IMR-90 (cell line): ENCODE measurements around the gene THSD7B. TPM values are rescaled to one million over a fixed set of nuclear protein-coding genes. Genes with fewer than 3 reads are reported as not detected.

Experiments used
- ATAC-seq: fragments of 200-7000 bp; cut with Tn5 transposase; 2 replicates; pipeline ENCODE4 v1.9.1; 2020; ENCODE audit warnings: low read depth, mild to moderate bottlenecking, moderate library complexity
- BruUV-seq: library from RNA; stranded (reverse); fragments of 400-500 nt; replicated peaks from 2 replicates; lab custom pipeline; 2021; lab: Mats Ljungman, UMichigan
- CTCF ChIA-PET: fragments of 300-600 bp; formaldehyde crosslinking; extraction: SDS; loops from one replicate; lab custom pipeline; 2021; ENCODE audit warnings: antibody characterized with exemption; lab: Yijun Ruan, JAX
- POLR2A ChIA-PET: fragments of 300-600 bp; sonication (Branson Sonifier 250); formaldehyde crosslinking; loops from one replicate; lab custom pipeline; 2022; ENCODE audit warnings: antibody characterized with exemption; ENCODE audit not compliant: unreplicated experiment; lab: Charles Lee
- DNase-seq: peaks from one replicate; pipeline ENCODE4 v3.0.0; 2013
- H2AFZ ChIP-seq: replicated peaks from 2 replicates; pipeline ENCODE3; 2013; ENCODE audit warnings: low read length, mild to moderate bottlenecking; ENCODE audit not compliant: poor library complexity
- H2AK5ac ChIP-seq: 2 replicates; pipeline ENCODE4 v1.6.1; 2013; ENCODE audit warnings: low read depth, low read length, inconsistent platforms
- H2AK9ac ChIP-seq: replicated peaks from 2 replicates; pipeline ENCODE3; 2013; ENCODE audit warnings: mild to moderate bottlenecking, low read depth, low read length, moderate library complexity; ENCODE audit not compliant: poor library complexity
- H2BK120ac ChIP-seq: 2 replicates; pipeline ENCODE4 v1.6.1; 2013; ENCODE audit warnings: low read depth, low read length, inconsistent platforms
- H2BK15ac ChIP-seq: 3 replicates; pipeline ENCODE4 v1.6.1; 2013; ENCODE audit warnings: low read depth, low read length, inconsistent platforms
- H2BK20ac ChIP-seq: 2 replicates; pipeline ENCODE4 v1.6.1; 2013; ENCODE audit warnings: low read depth, mild to moderate bottlenecking, inconsistent platforms, low read length, moderate library complexity
- H2BK5ac ChIP-seq: 2 replicates; pipeline ENCODE4 v1.6.1; 2013; ENCODE audit warnings: mild to moderate bottlenecking, low read depth, low read length, inconsistent platforms; ENCODE audit not compliant: poor library complexity, severe bottlenecking
- H3K14ac ChIP-seq: replicated peaks from 2 replicates; pipeline ENCODE4 v1.6.1; 2013; ENCODE audit warnings: low read depth, low read length, inconsistent platforms
- H3K18ac ChIP-seq: 2 replicates; pipeline ENCODE4 v1.6.1; 2013; ENCODE audit warnings: low read depth, low read length, control low read depth
- H3K23ac ChIP-seq: 2 replicates; pipeline ENCODE4 v1.6.1; 2013; ENCODE audit warnings: low read depth, low read length, inconsistent platforms
- H3K27ac ChIP-seq: 2 replicates; pipeline ENCODE4 v1.5.1; 2013; ENCODE audit warnings: mild to moderate bottlenecking, control low read depth, low read length; ENCODE audit not compliant: insufficient read depth
- H3K27me3 ChIP-seq: 2 replicates; pipeline ENCODE4 v1.6.1; 2013; ENCODE audit warnings: low read length; ENCODE audit not compliant: control insufficient read depth, insufficient read depth
- H3K36me3 ChIP-seq: 2 replicates; pipeline ENCODE4 v1.6.1; 2013; ENCODE audit warnings: low read length, mixed read lengths; ENCODE audit not compliant: control insufficient read depth, insufficient read depth
- H3K4ac ChIP-seq: 2 replicates; pipeline ENCODE4 v1.6.1; 2013; ENCODE audit warnings: low read depth, low read length, inconsistent platforms
- H3K4me1 ChIP-seq: 2 replicates; pipeline ENCODE4 v1.6.1; 2013; ENCODE audit warnings: low read length, mixed read lengths; ENCODE audit not compliant: control insufficient read depth, insufficient read depth
- H3K4me2 ChIP-seq: 2 replicates; pipeline ENCODE4 v1.6.1; 2013; ENCODE audit warnings: low read depth, mild to moderate bottlenecking, control low read depth, low read length, moderate library complexity
- H3K4me3 ChIP-seq: 2 replicates; pipeline ENCODE4 v1.5.1; 2013; ENCODE audit warnings: low read depth, mild to moderate bottlenecking, control low read depth, low read length, moderate library complexity; ENCODE audit not compliant: insufficient read depth
- H3K56ac ChIP-seq: 2 replicates; pipeline ENCODE4 v1.6.1; 2013; ENCODE audit warnings: low read length, inconsistent platforms; ENCODE audit not compliant: insufficient read depth; ENCODE audit errors: extremely low read depth
- H3K79me1 ChIP-seq, 2 experiments: 2 replicates each; pipeline ENCODE4 v1.6.1; 2013; ENCODE audit warnings: low read length in 2 of 2, inconsistent platforms in 1 of 2, low read depth in 1 of 2
- H3K9ac ChIP-seq: 2 replicates; pipeline ENCODE4 v1.6.1; 2013; ENCODE audit warnings: low read depth, low read length, control low read depth
- H3K9me1 ChIP-seq: 2 replicates; pipeline ENCODE4 v1.6.1; 2013; ENCODE audit warnings: low read length, inconsistent platforms; ENCODE audit not compliant: insufficient read depth
- H3K9me3 ChIP-seq: 2 replicates; pipeline ENCODE4 v1.6.1; 2013; ENCODE audit warnings: low read length; ENCODE audit not compliant: control insufficient read depth, insufficient read depth
- H4K20me1 ChIP-seq: 2 replicates; pipeline ENCODE4 v1.6.1; 2013; ENCODE audit warnings: low read length, inconsistent platforms; ENCODE audit not compliant: insufficient read depth
- H4K5ac ChIP-seq: 2 replicates; pipeline ENCODE4 v1.6.1; 2013; ENCODE audit warnings: mild to moderate bottlenecking, low read depth, low read length, control low read depth
- H4K8ac ChIP-seq, 2 experiments: 2 replicates each; pipeline ENCODE4 v1.6.1; 2013; ENCODE audit warnings: low read depth in 2 of 2, low read length in 2 of 2, control low read depth in 1 of 2, inconsistent platforms in 1 of 2
- H4K91ac ChIP-seq: 2 replicates; pipeline ENCODE4 v1.6.1; 2013; ENCODE audit warnings: low read depth, low read length, inconsistent platforms; ENCODE audit not compliant: insufficient read depth
- CHD1 ChIP-seq: IDR thresholded peaks from 2 replicates; pipeline ENCODE4 v1.6.1; 2012; ENCODE audit warnings: low read depth, low read length, improper control_type of control experiment
- FOS ChIP-seq: fragments of 150-350 bp; IDR thresholded peaks from 2 replicates; pipeline ENCODE4 v1.6.1; 2016; ENCODE audit warnings: low read depth, low read length
- MAZ ChIP-seq: IDR thresholded peaks from 2 replicates; pipeline ENCODE4 v1.6.1; 2012; ENCODE audit warnings: low read depth, mild to moderate bottlenecking, low read length, improper control_type of control experiment, moderate library complexity, borderline replicate concordance
- NFE2L2 ChIP-seq: fragments of 150-350 bp; IDR thresholded peaks from 2 replicates; pipeline ENCODE4 v1.6.1; 2016; ENCODE audit warnings: low read depth, mild to moderate bottlenecking, low read length
- RFX5 ChIP-seq: IDR thresholded peaks from 2 replicates; pipeline ENCODE4 v1.8.0; 2012; ENCODE audit warnings: low read depth, mild to moderate bottlenecking, low read length, moderate library complexity
- SMC3 ChIP-seq: fragments of 150-350 bp; IDR thresholded peaks from 2 replicates; pipeline ENCODE4 v1.6.1; 2016; ENCODE audit warnings: low read depth, mild to moderate bottlenecking, antibody characterized with exemption, low read length, moderate library complexity
- WGBS, 2 experiments: methylation state at CpG; one replicate each; pipeline versions ENCODE4 v1.1.5 to v1.1.7; 2013; ENCODE audit warnings: missing lambda C conversion rate in 2 of 2; ENCODE audit not compliant: insufficient read length in 1 of 2; ENCODE audit errors: extremely low coverage in 2 of 2; 5-methylcytosine and 5-hydroxymethylcytosine counted together
- dilution Hi-C: fragments of 300-500 bp; cut with HindIII; formaldehyde crosslinking; loops from one replicate; pipeline ENCODE4 v1.14.3; 2018; ENCODE audit warnings: low sequenced_read_pairs; ENCODE audit not compliant: unreplicated experiment
- in situ Hi-C: fragments of 300-500 bp; cut with MboI; formaldehyde crosslinking; loops from 3 replicates; pipeline ENCODE4 v1.14.3; 2019; ENCODE audit warnings: low sequenced_read_pairs, inconsistent platforms, mixed read lengths
- intact Hi-C: fragments of 100-400 bp; cut with micrococcal nuclease; formaldehyde crosslinking; loops from 2 replicates; pipeline ENCODE4 v1.10.0; 2022
- polyA plus RNA-seq, 3 experiments: library from polyadenylated mRNA; depleted of rRNA; stranded (reverse); fragments of >200 nt; gene quantifications; 2 replicates each; pipeline ENCODE4 v1.2.3, GENCODE V29; 2012; ENCODE audit warnings: low replicate concordance in 1 of 3
- total RNA-seq: library from RNA; depleted of rRNA; stranded (reverse); fragments of >200 nt; gene quantifications from 2 replicates; pipeline ENCODE4 v1.2.3, GENCODE V29; 2012
- TF ChIP-seq, protein P1 (sequence below): conservative IDR thresholded peaks from 2 replicates; pipeline ENCODE4 v1.5.1; 2012; ENCODE audit warnings: mild to moderate bottlenecking, low read depth, low read length, improper control_type of control experiment
- TF ChIP-seq, protein P2 (sequence below): fragments of 150-350 bp; IDR thresholded peaks from 2 replicates; pipeline ENCODE4 v1.6.1; 2016; ENCODE audit warnings: low read depth, mild to moderate bottlenecking, low read length, moderate library complexity, borderline replicate concordance
- TF ChIP-seq, protein P3 (sequence below): fragments of 150-350 bp; IDR thresholded peaks from 2 replicates; pipeline ENCODE4 v1.6.1; 2017; ENCODE audit warnings: mild to moderate bottlenecking, antibody characterized with exemption, low read length, low read depth

Gene THSD7B
- total and polyA plus RNA-seq, 2 of the 4 experiments (the other 2 are of a cell fraction) = not detected

GRCh38 chr2:137644731-137645130, 879.4 kb downstream of the THSD7B start:
- no peak overlapping the region for H4K8ac ChIP-seq
- peaks cover 12% of the 10 kb centered on the region for H3K9me3 ChIP-seq
- H4K91ac ChIP-seq = no peak overlapping the region
- H3K4me3 ChIP-seq = no peak overlapping the region
- no peak overlapping the region for H2BK5ac ChIP-seq
- no peak overlapping the region for H3K9ac ChIP-seq
- H2BK15ac ChIP-seq = no peak overlapping the region
- ChIA-PET POLR2A (no interaction called here), CTCF (no interaction called here)
- no peak overlapping the region for H3K4ac ChIP-seq
- intact Hi-C loops (no loop called here), dilution Hi-C loops (no loop called here), in situ Hi-C loops (no loop called here)
- H3K9me1 ChIP-seq = no peaks in the 10 kb centered on the region
- no peaks in the 10 kb centered on the region for H3K27me3 ChIP-seq
- no peak overlapping the region for H3K14ac ChIP-seq
- no peaks in the 10 kb centered on the region for H3K4me1 ChIP-seq
- DNase-seq (no peak), ATAC-seq (no peak)
- no peak overlapping the region for H3K56ac ChIP-seq
- H3K36me3 ChIP-seq = no peaks in the 10 kb centered on the region
- H4K5ac ChIP-seq = no peak overlapping the region
- H2BK20ac ChIP-seq = no peak overlapping the region
- H2BK120ac ChIP-seq = no peak overlapping the region
- WGBS, 2 experiments = no CpG with 5 or more reads among the region's 2 CpGs
- H3K18ac ChIP-seq = no peak overlapping the region
- H3K79me1 ChIP-seq = no peaks in the 10 kb centered on the region
- H2AK5ac ChIP-seq = no peak overlapping the region
- H3K4me2 ChIP-seq = no peak overlapping the region
- H3K27ac ChIP-seq = no peak overlapping the region
- TF ChIP-seq, protein P1, sequence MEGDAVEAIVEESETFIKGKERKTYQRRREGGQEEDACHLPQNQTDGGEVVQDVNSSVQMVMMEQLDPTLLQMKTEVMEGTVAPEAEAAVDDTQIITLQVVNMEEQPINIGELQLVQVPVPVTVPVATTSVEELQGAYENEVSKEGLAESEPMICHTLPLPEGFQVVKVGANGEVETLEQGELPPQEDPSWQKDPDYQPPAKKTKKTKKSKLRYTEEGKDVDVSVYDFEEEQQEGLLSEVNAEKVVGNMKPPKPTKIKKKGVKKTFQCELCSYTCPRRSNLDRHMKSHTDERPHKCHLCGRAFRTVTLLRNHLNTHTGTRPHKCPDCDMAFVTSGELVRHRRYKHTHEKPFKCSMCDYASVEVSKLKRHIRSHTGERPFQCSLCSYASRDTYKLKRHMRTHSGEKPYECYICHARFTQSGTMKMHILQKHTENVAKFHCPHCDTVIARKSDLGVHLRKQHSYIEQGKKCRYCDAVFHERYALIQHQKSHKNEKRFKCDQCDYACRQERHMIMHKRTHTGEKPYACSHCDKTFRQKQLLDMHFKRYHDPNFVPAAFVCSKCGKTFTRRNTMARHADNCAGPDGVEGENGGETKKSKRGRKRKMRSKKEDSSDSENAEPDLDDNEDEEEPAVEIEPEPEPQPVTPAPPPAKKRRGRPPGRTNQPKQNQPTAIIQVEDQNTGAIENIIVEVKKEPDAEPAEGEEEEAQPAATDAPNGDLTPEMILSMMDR = no peak
- TF ChIP-seq CHD1 = no peak
- TF ChIP-seq RFX5 = no peak
- TF ChIP-seq, protein P2, sequence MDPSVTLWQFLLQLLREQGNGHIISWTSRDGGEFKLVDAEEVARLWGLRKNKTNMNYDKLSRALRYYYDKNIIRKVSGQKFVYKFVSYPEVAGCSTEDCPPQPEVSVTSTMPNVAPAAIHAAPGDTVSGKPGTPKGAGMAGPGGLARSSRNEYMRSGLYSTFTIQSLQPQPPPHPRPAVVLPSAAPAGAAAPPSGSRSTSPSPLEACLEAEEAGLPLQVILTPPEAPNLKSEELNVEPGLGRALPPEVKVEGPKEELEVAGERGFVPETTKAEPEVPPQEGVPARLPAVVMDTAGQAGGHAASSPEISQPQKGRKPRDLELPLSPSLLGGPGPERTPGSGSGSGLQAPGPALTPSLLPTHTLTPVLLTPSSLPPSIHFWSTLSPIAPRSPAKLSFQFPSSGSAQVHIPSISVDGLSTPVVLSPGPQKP = no peak
- TF ChIP-seq SMC3 = no peak
- TF ChIP-seq NFE2L2 = no peak
- no peak for TF ChIP-seq FOS
- TF ChIP-seq MAZ = no peak
- TF ChIP-seq, protein P3, sequence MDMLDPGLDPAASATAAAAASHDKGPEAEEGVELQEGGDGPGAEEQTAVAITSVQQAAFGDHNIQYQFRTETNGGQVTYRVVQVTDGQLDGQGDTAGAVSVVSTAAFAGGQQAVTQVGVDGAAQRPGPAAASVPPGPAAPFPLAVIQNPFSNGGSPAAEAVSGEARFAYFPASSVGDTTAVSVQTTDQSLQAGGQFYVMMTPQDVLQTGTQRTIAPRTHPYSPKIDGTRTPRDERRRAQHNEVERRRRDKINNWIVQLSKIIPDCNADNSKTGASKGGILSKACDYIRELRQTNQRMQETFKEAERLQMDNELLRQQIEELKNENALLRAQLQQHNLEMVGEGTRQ = no peak
- no peaks in the 10 kb centered on the region for H4K20me1 ChIP-seq
- no peak overlapping the region for H2AFZ ChIP-seq
- H2AK9ac ChIP-seq = no peak overlapping the region
- BruUV-seq = no TSS peak
- no peak overlapping the region for H3K23ac ChIP-seq
